ENCODE measurements around the gene XKR7. TPM values are rescaled to one million over a fixed set of nuclear protein-coding genes. Genes with fewer than 3 reads are reported as not detected.

Gene XKR7
- total RNA-seq, 1 experiment from 2014 or later, result not detected

GRCh38 chr20:31948008-31948407 is 19.9 kb upstream of the XKR7 start:
- BruUV-seq (replicated peaks), result no TSS peak
- H3K27me3 ChIP-seq (ENCODE audit: low read length), result no peaks in the 10 kb centered on the region
- no peaks in the 10 kb centered on the region for H3F3A ChIP-seq (ENCODE audit: low read length, unreplicated experiment)
- no peak overlapping the region for H2AFZ ChIP-seq (ENCODE audit: low read length)
- no peaks in the 10 kb centered on the region for H3K9me2 ChIP-seq (replicated peaks; ENCODE audit: low read length)
- peaks cover 24% of the 10 kb centered on the region for H3K79me2 ChIP-seq (ENCODE audit: low read length)
- ATAC-seq (no peak), DNase-seq (no peak)
- H4K20me1 ChIP-seq (ENCODE audit: low read length), result peaks cover 9% of the 10 kb centered on the region; the same call in 1 of the 2 replicates
- H3K4me2 ChIP-seq (ENCODE audit: low read length), result no peak overlapping the region
- no peak overlapping the region for H3K4me3 ChIP-seq (ENCODE audit: low read length)
- H3K4me1 ChIP-seq (ENCODE audit: insufficient read depth, low read length), result peaks cover 9% of the 10 kb centered on the region
- ChIA-PET POLR2A (ENCODE audit: unreplicated experiment) (no interaction called here), CTCF (interaction anchor here (0.6 kb wide), 1 partner anchor 95 kb away, joined by 10 read pairs; no protein-coding TSS in a partner anchor)
- no peaks in the 10 kb centered on the region for H3K9me3 ChIP-seq (ENCODE audit: low read length)
- no peak overlapping the region for H3K9ac ChIP-seq (ENCODE audit: low read length)
- H3K36me3 ChIP-seq (ENCODE audit: low read depth, low read length), result peaks cover 49% of the 10 kb centered on the region
- no peak for TF ChIP-seq CTCF (conservative IDR thresholded peaks at IDR 0.05; ENCODE audit: low read depth, low read length)
- TF ChIP-seq EZH2 (IDR thresholded peaks at IDR 0.05; ENCODE audit: low read length, unreplicated experiment), result no peak
- no peak for TF ChIP-seq EZH2phosphoT487 (IDR thresholded peaks at IDR 0.05; ENCODE audit: borderline replicate concordance, low read length)
- H3K27ac ChIP-seq (ENCODE audit: low read length), result no peak overlapping the region
- intact Hi-C loops (cut with micrococcal nuclease), result no loop called here

GRCh38 chr20:31949877-31950646 is 17.9 kb upstream of the XKR7 start:
- H3K4me2 ChIP-seq (ENCODE audit: low read length), result peak overlapping the region; percentile 96
- no peak overlapping the region for H3K27ac ChIP-seq (ENCODE audit: low read length)
- H3K9me2 ChIP-seq (replicated peaks; ENCODE audit: low read length), result no peaks in the 10 kb centered on the region
- peaks cover 24% of the 10 kb centered on the region for H3K79me2 ChIP-seq (ENCODE audit: low read length)
- no peaks in the 10 kb centered on the region for H3F3A ChIP-seq (ENCODE audit: low read length, unreplicated experiment)
- H3K27me3 ChIP-seq (ENCODE audit: low read length), result no peaks in the 10 kb centered on the region
- TF ChIP-seq CTCF (conservative IDR thresholded peaks at IDR 0.05; ENCODE audit: low read depth, low read length), result no peak
- TF ChIP-seq EZH2phosphoT487 (IDR thresholded peaks at IDR 0.05; ENCODE audit: borderline replicate concordance, low read length), result no peak
- TF ChIP-seq EZH2 (IDR thresholded peaks at IDR 0.05; ENCODE audit: low read length, unreplicated experiment), result no peak
- peak overlapping the region; percentile 95; the same call in 1 of the 2 replicates for H3K9ac ChIP-seq (ENCODE audit: low read length)
- peaks cover 40% of the 10 kb centered on the region for H3K36me3 ChIP-seq (ENCODE audit: low read depth, low read length)
- peaks cover 9% of the 10 kb centered on the region for H3K4me1 ChIP-seq (ENCODE audit: insufficient read depth, low read length)
- ChIA-PET POLR2A (ENCODE audit: unreplicated experiment) (no interaction called here), CTCF (interaction anchor here (0.8 kb wide), 1 partner anchor 97 kb away, joined by 5 read pairs; no protein-coding TSS in a partner anchor)
- intact Hi-C loops (cut with micrococcal nuclease), result loop anchor here (5.0 kb wide), 1 partner anchor 82 kb away; no protein-coding TSS in a partner anchor
- ATAC-seq (no peak), DNase-seq (no peak)
- no peak overlapping the region for H2AFZ ChIP-seq (ENCODE audit: low read length)
- no TSS peak for BruUV-seq (replicated peaks)
- peak overlapping the region; percentile 98 for H3K4me3 ChIP-seq (ENCODE audit: low read length)
- no peaks in the 10 kb centered on the region for H3K9me3 ChIP-seq (ENCODE audit: low read length)
- H4K20me1 ChIP-seq (ENCODE audit: low read length), result peaks cover 9% of the 10 kb centered on the region; the same call in 1 of the 2 replicates

- peak overlapping the region; percentile 98 for H3K4me3 ChIP-seq (ENCODE audit: low read length)
- H3F3A ChIP-seq (ENCODE audit: low read length, unreplicated experiment), result no peaks in the 10 kb centered on the region
- H3K9me2 ChIP-seq (replicated peaks; ENCODE audit: low read length), result no peaks in the 10 kb centered on the region
- H3K27me3 ChIP-seq (ENCODE audit: low read length), result peaks cover 6% of the 10 kb centered on the region
- ChIA-PET CTCF (interaction anchor here (0.8 to 1.3 kb wide), 3 partner anchors 98 to 104 kb away, joined by 4 to 23 read pairs (median 5); no protein-coding TSS in a partner anchor), POLR2A (ENCODE audit: unreplicated experiment) (interaction anchor here (0.6 kb wide), 1 partner anchor 128 kb away, joined by 3 read pairs; no protein-coding TSS in a partner anchor)
- peaks cover 30% of the 10 kb centered on the region for H3K36me3 ChIP-seq (ENCODE audit: low read depth, low read length)
- intact Hi-C loops (cut with micrococcal nuclease), result loop anchor here (5.0 kb wide), 1 partner anchor 81 kb away; no protein-coding TSS in a partner anchor
- no peak overlapping the region for H3K27ac ChIP-seq (ENCODE audit: low read length)
- H2AFZ ChIP-seq (ENCODE audit: low read length), result peak overlapping the region; percentile 94
- peak overlapping the region; percentile 96 for H3K4me2 ChIP-seq (ENCODE audit: low read length)
- peaks cover 24% of the 10 kb centered on the region for H3K79me2 ChIP-seq (ENCODE audit: low read length)
- TF ChIP-seq EZH2 (IDR thresholded peaks at IDR 0.05; ENCODE audit: low read length, unreplicated experiment), result no peak
- no peak for TF ChIP-seq EZH2phosphoT487 (IDR thresholded peaks at IDR 0.05; ENCODE audit: borderline replicate concordance, low read length)
- TF ChIP-seq CTCF (conservative IDR thresholded peaks at IDR 0.05; ENCODE audit: low read depth, low read length), result no peak
- peaks cover 9% of the 10 kb centered on the region for H3K4me1 ChIP-seq (ENCODE audit: insufficient read depth, low read length)
- H3K9me3 ChIP-seq (ENCODE audit: low read length), result no peaks in the 10 kb centered on the region
- H3K9ac ChIP-seq (ENCODE audit: low read length), result peak overlapping the region; percentile 95
- no TSS peak for BruUV-seq (replicated peaks)
- peaks cover 9% of the 10 kb centered on the region; the same call in 1 of the 2 replicates for H4K20me1 ChIP-seq (ENCODE audit: low read length)
- ATAC-seq (no peak), DNase-seq (no peak)
These were observed 16.8 kb upstream of the XKR7 start for GRCh38 chr20:31951203-31951529.

Data from PC-3 (cell line).